ENCODE measurements around the gene MMP15. TPM values are rescaled to one million over a fixed set of nuclear protein-coding genes. Genes with fewer than 3 reads are reported as not detected.

MMP15 gene

Small RNAs within 50 kb of the gene (small RNA-seq; reads per million reads assigned to genes)
- not detected for gene RF00019 (ENCODE audit: low read depth)

Data from mesenchymal stem cell (in vitro differentiated cells and primary cell).